Right lobe of liver (tissue), 4 donors: ENCODE data around the gene TERT.
"Not testable (repeated sequence)": the region's sequence is repeated elsewhere in the genome, so short reads cannot be mapped to it uniquely, and the experiment has no call there.

Source experiments
- POLR2A ChIP-seq: fragments of 450-650 bp; IDR thresholded peaks from one replicate; pipeline ENCODE4 v1.6.1; 2017; ENCODE audit warnings: antibody characterized with exemption, mild to moderate bottlenecking
- TF ChIP-seq, protein P1 (sequence below), 4 donors: fragments of 200-600 bp in 3 of 4; fragments of 450-650 bp in 1 of 4; IDR thresholded peaks; one replicate each; pipeline versions ENCODE4 v1.5.1 to v1.8.0; 2016 to 2022; ENCODE audit warnings: antibody characterized with exemption in 4 of 4, mild to moderate bottlenecking in 2 of 4
- donor health status: DM: no; HTN: no; CAD: no.
- donor health status: DM: no; HTN: no; CAD: no.
- donor health status: DM: no; HTN: yes; CAD: no.

DNA sequence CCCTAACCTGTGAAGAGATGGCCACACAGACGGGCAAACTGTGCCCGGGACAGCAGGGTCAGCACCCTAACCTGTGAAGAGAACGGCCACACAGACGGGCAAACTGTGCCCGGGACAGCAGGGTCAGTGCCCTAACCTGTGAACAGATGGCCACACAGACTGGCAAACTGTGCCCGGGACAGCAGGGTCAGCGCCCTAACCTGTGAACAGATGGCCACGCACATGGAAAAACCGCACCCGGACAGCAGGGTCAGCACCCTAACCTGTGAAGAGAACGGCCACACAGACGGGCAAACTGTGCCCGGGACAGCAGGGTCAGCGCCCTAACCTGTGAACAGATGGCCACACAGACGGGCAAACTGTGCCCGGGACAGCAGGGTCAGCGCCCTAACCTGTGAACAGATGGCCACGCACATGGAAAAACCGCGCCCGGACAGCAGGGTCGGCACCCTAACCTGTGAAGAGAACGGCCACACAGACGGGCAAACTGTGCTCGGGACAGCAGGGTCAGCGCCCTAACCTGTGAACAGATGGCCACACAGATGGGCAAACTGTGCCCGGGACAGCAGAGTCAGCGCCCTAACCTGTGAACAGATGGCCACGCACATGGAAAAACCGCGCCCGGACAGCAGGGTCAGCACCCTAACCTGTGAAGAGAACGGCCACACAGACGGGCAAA, 44.4 kb upstream of the TERT start:
- TF ChIP-seq, protein P1, sequence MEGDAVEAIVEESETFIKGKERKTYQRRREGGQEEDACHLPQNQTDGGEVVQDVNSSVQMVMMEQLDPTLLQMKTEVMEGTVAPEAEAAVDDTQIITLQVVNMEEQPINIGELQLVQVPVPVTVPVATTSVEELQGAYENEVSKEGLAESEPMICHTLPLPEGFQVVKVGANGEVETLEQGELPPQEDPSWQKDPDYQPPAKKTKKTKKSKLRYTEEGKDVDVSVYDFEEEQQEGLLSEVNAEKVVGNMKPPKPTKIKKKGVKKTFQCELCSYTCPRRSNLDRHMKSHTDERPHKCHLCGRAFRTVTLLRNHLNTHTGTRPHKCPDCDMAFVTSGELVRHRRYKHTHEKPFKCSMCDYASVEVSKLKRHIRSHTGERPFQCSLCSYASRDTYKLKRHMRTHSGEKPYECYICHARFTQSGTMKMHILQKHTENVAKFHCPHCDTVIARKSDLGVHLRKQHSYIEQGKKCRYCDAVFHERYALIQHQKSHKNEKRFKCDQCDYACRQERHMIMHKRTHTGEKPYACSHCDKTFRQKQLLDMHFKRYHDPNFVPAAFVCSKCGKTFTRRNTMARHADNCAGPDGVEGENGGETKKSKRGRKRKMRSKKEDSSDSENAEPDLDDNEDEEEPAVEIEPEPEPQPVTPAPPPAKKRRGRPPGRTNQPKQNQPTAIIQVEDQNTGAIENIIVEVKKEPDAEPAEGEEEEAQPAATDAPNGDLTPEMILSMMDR (IDR thresholded peaks at IDR 0.05): not testable (repeated sequence)
- not testable (repeated sequence) for TF ChIP-seq POLR2A
